Kidney glomerular epithelial cell (primary cell): ENCODE measurements around the gene SPATA31A5.
"Not testable (repeated sequence)": the region's sequence is repeated elsewhere in the genome, so short reads cannot be mapped to it uniquely, and the experiment has no call there.

Experiments
- DNase-seq: peaks from one replicate; lab custom pipeline; 2025; lab: John Stamatoyannopoulos, UW

Gene SPATA31A5

GRCh38 chr9:60914107-60914506, at the start of gene SPATA31A5:
Gene SPATA31A5, plus strand, starts transcription at chr9:60914407. Its CDS starts 29 bp downstream, at chr9:60914436.
- not testable (repeated sequence) for DNase-seq

GRCh38 chr9:60962990-60963350, 48.8 kb downstream of the SPATA31A5 start:
- not testable (repeated sequence) for DNase-seq

- DNase-seq = not testable (repeated sequence)
Observed at GRCh38 chr9:60966382-60966781, 52.2 kb downstream of the SPATA31A5 start.
